Tibial nerve (tissue), 3 donors: Measurements from ENCODE around the gene SERPINA1.

ENCODE experiments used
- EP300 ChIP-seq, 2 donors: sonication (generic); formaldehyde crosslinking; IDR thresholded peaks; one replicate each; pipeline ENCODE4 v1.6.1; 2017; ENCODE audit warnings: antibody characterized with exemption in 2 of 2, mild to moderate bottlenecking in 1 of 2
- POLR2A ChIP-seq, 2 donors: fragments of 450-650 bp; IDR thresholded peaks; one replicate each; pipeline ENCODE4 v1.6.1; 2017; ENCODE audit warnings: antibody characterized with exemption in 2 of 2, mild to moderate bottlenecking in 2 of 2, moderate library complexity in 2 of 2

- TF ChIP-seq EP300 (IDR thresholded peaks at IDR 0.05) (no peak), POLR2A (IDR thresholded peaks at IDR 0.05) (no peak)
Measured at GRCh38 chr14:94388027-94388383, 397 bp downstream of the SERPINA1 start.
